Measurements from ENCODE around the gene CCBE1.

CCBE1 gene

DNA sequence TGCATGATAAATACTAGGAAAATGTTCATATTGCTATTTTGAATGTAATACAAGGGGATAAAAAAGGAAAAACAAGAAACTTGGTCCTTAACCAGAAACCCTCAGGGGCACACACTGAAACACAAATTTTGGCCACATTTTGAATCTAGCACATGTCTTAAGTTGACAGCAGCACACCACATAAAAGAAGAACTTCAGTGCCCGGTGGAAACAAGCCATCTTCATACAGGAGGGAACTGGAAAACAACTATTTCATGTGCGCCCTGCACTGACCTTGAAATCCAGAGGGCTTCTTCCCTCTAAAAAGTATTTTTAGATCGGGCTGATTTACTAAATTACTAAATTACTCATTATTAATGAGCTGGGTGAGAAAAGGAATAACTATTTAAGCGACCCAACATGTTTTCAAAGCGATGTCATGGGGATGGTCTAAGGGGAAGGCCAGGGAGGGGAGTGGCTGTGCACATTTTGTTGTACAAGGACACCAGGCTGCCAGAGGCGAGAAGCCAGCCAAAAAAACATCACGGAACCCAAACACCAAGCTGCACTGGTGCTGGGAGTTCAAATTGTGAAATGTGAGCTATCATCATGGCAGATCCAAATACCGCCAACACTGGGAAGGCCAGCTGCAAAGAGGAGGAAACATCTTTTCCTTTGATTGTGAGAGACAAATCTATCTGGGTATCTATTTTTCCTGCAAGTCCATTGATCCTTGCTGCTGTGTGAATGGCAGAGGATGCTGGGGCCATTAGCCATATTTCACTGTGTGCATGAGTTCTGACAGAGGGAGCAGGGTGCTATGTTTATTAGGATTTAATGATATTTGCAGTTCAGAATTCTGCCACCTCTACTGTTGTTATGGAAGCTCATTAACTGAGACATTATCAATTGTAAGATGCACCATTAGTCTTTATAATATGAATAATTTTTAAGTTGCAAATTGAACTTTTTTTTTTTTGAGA lies 187.5 kb downstream of the CCBE1 start:
- no peaks in the 10 kb centered on the region for H3K27me3 ChIP-seq
- no peak for DNase-seq

DNA sequence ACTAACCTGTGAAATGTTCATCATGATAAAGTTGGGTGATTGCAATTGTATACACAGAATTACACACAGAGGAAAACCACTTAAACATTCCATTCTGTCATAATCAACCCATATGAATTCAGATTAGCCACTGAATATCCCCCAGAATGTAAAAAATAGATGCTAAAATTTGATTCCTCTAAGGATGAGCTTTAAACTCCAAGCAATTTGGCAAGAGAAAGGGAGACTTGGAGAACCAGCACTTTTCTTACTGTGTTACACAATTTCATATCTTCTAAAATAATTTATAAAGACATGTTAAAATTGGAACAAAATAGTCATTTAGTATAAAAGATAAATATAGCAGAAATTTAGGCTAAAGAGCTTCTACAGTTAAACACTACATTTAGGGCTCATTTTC lies 191.9 kb downstream of the CCBE1 start:
- peaks cover 13% of the 10 kb centered on the region for H3K4me1 ChIP-seq
- DNase-seq = no peak
- no peaks in the 10 kb centered on the region for H3K36me3 ChIP-seq
- H3K4me3 ChIP-seq (ENCODE audit: low read depth, low read length) = no peak overlapping the region
- no peaks in the 10 kb centered on the region for H3K9me3 ChIP-seq
- no peaks in the 10 kb centered on the region for H3K27me3 ChIP-seq
- TF ChIP-seq, protein P1, sequence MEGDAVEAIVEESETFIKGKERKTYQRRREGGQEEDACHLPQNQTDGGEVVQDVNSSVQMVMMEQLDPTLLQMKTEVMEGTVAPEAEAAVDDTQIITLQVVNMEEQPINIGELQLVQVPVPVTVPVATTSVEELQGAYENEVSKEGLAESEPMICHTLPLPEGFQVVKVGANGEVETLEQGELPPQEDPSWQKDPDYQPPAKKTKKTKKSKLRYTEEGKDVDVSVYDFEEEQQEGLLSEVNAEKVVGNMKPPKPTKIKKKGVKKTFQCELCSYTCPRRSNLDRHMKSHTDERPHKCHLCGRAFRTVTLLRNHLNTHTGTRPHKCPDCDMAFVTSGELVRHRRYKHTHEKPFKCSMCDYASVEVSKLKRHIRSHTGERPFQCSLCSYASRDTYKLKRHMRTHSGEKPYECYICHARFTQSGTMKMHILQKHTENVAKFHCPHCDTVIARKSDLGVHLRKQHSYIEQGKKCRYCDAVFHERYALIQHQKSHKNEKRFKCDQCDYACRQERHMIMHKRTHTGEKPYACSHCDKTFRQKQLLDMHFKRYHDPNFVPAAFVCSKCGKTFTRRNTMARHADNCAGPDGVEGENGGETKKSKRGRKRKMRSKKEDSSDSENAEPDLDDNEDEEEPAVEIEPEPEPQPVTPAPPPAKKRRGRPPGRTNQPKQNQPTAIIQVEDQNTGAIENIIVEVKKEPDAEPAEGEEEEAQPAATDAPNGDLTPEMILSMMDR (IDR thresholded peaks at IDR 0.05; ENCODE audit: low read depth, low read length) = no peak

More for the DNA sequence above, 187.5 kb downstream of the CCBE1 start:
- H3K4me3 ChIP-seq (ENCODE audit: low read depth, low read length) = no peak overlapping the region
- no peaks in the 10 kb centered on the region for H3K4me1 ChIP-seq
- TF ChIP-seq, protein P1 (IDR thresholded peaks at IDR 0.05; ENCODE audit: low read depth, low read length) = no peak
- H3K36me3 ChIP-seq = no peaks in the 10 kb centered on the region
- H3K9me3 ChIP-seq = no peaks in the 10 kb centered on the region

DNA sequence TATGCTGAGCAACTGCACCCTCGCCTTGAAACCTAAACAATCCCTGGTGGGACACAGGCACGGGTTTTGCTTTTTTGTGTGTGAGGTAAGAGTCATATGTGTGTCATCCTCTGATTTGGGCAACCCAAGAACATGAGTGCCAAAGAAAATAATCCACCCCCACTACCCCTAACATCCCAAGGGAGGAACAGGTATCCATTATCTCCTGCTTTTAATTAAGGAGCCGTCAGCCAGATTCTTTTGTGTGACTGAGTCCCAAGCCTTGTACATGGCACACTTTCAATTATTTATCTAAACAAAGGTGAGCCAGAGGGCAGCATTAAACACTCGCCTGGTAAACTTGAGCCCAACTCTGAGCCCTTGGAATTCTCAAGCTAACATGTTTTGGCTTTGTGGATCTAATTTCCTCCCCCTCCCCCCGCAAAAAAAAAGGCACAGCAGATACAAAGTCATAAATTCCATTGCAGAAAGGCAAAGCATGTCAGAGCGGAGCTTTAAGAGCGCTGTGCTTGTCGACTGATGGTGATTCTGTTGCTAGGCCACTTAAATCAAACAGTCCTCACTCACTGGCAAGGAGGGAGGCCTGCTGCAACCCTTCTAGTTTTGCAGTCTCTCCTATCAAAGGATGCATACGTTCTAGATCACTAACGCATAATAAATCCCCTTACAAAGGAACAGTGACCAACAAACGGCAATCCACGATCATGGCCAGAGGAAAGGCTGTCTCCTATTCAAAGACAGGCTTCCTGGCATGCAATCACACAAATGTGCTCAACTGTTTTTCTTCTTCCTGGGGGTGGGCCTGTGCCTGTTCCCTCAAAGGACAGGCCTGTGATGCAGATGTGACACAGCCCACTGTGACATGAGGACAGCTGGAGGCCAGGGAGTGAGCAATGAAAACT lies 194.7 kb downstream of the CCBE1 start:
- TF ChIP-seq, protein P1 (IDR thresholded peaks at IDR 0.05; ENCODE audit: low read depth, low read length) = no peak
- H3K36me3 ChIP-seq = no peaks in the 10 kb centered on the region
- peak; percentile 62 for DNase-seq
- peaks cover 13% of the 10 kb centered on the region for H3K4me1 ChIP-seq
- no peak overlapping the region for H3K4me3 ChIP-seq (ENCODE audit: low read depth, low read length)
- H3K9me3 ChIP-seq = no peaks in the 10 kb centered on the region
- H3K27me3 ChIP-seq = no peaks in the 10 kb centered on the region

DNA sequence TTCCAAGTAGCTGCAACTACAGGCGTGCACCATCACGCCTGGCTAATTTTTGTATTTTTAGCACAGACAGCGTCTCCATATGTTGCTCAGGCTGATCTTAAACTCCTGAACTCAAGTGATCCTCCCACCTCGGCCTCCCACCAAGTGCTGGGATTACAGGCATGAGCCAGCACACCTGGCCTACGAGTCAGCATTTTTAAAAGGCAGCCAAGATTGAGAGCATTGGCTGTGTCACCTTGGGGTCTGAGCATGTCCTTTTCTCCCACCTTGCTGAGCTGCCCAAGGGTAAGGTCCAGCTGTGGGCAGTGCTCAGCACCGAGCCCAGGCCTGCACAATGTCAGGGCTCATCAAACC lies 195.3 kb downstream of the CCBE1 start:
- Histone ChIP-seq H3K4me1 (peaks cover 13% of the 10 kb centered on the region), H3K36me3 (no peaks in the 10 kb centered on the region), H3K4me3 (ENCODE audit: low read depth, low read length) (no peak overlapping the region), H3K9me3 (no peaks in the 10 kb centered on the region), H3K27me3 (no peaks in the 10 kb centered on the region)
- TF ChIP-seq, protein P1 (IDR thresholded peaks at IDR 0.05; ENCODE audit: low read depth, low read length) = no peak
- no peak for DNase-seq

DNA sequence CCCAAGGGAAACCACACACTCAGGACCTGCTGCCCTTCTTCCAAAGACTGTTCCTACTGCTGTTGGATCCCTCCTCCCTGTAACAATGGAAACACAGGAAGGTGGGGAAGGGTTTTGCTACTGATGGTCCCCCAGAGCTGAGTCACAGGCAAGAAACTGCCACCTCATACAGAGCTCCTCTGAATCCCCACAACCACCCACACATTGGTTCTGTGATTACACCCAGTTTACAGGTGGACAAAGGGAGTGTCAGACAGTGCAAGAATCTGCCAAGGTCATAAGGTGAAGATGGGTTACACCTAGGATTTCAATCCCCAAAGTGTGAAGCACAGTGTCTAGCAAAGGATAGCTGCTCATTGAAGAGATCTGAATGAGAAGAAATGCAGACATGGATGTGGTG lies 196.5 kb downstream of the CCBE1 start:
- Histone ChIP-seq H3K36me3 (no peaks in the 10 kb centered on the region), H3K9me3 (no peaks in the 10 kb centered on the region), H3K27me3 (no peaks in the 10 kb centered on the region), H3K4me1 (peaks cover 13% of the 10 kb centered on the region), H3K4me3 (ENCODE audit: low read depth, low read length) (no peak overlapping the region)
- TF ChIP-seq, protein P1 (IDR thresholded peaks at IDR 0.05; ENCODE audit: low read depth, low read length) = no peak
- no peak for DNase-seq
